NCI-H2196 (cell line): ENCODE data around the gene TCERG1L.

Experiments used
- DNase-seq: peaks from one replicate; lab custom pipeline; 2025; ENCODE audit not compliant: unreplicated experiment; lab: John Stamatoyannopoulos, UW

The TCERG1L gene

GRCh38 chr10:131050162-131050766 lies 261.3 kb downstream of the TCERG1L start:
- no peak for DNase-seq

- DNase-seq: peak; percentile 30
These were observed 262.5 kb downstream of the TCERG1L start for GRCh38 chr10:131049016-131049415.

- no peak for DNase-seq
These were observed 262.9 kb downstream of the TCERG1L start for GRCh38 chr10:131048606-131049005.

- no peak for DNase-seq
These were observed 264.0 kb downstream of the TCERG1L start for GRCh38 chr10:131047501-131047900.

- DNase-seq: no peak
These were observed 265.3 kb downstream of the TCERG1L start for GRCh38 chr10:131046194-131046593.

GRCh38 chr10:131044379-131045111 lies 267.0 kb downstream of the TCERG1L start:
- DNase-seq: peak; percentile 3

- peak; percentile 40 for DNase-seq
These were observed 268.4 kb downstream of the TCERG1L start for GRCh38 chr10:131043039-131043691.
